Keratinocyte (primary cell): ENCODE results near the gene ADAMTSL3. TPM values are rescaled to one million over a fixed set of nuclear protein-coding genes. Genes with fewer than 3 reads are reported as not detected.
A peak's percentile ranks its signal among the peaks of the same experiment; 100 is the strongest.

ENCODE experiments used
- DNase-seq: peaks from one replicate; pipeline ENCODE4 v3.0.0-alpha.2; 2011; ENCODE audit warnings: low read depth, missing footprints, low spot score
- FAIRE-seq: peaks from 2 replicates; lab custom pipeline; 2011; peaks lifted over from hg19 to GRCh38; lab: Jason Lieb, UNC
- H2AFZ ChIP-seq: 2 replicates; pipeline ENCODE4 v1.6.0; 2012; ENCODE audit warnings: low read length, control low read depth, inconsistent platforms; ENCODE audit not compliant: control insufficient read depth
- H3K27ac ChIP-seq: 2 replicates; pipeline ENCODE4 v1.5.1; 2011; ENCODE audit warnings: low read length; ENCODE audit not compliant: control insufficient read depth, insufficient read depth
- H3K27me3 ChIP-seq: 3 replicates; pipeline ENCODE4 v1.6.0; 2011; ENCODE audit warnings: low read length; ENCODE audit not compliant: control insufficient read depth, insufficient read depth; ENCODE audit errors: extremely low read depth
- H3K36me3 ChIP-seq, 2 experiments: 2 replicates in 1 of 2; 3 replicates in 1 of 2; pipeline ENCODE4 v1.5.1; 2011; ENCODE audit warnings: low read length in 2 of 2, mild to moderate bottlenecking in 1 of 2; ENCODE audit not compliant: control insufficient read depth in 2 of 2, insufficient read depth in 2 of 2; ENCODE audit errors: extremely low read depth in 1 of 2
- H3K4me1 ChIP-seq: 3 replicates; pipeline ENCODE4 v1.5.1; 2011; ENCODE audit warnings: low read length; ENCODE audit not compliant: control insufficient read depth, insufficient read depth; ENCODE audit errors: extremely low read depth
- H3K4me2 ChIP-seq: 3 replicates; pipeline ENCODE4 v1.6.0; 2011; ENCODE audit warnings: low read depth, low read length; ENCODE audit not compliant: control insufficient read depth, insufficient read depth; ENCODE audit errors: extremely low read depth
- H3K4me3 ChIP-seq, 3 experiments: fragments of 200-600 bp in 1 of 3; sonication (generic) in 1 of 3; 2 replicates in 2 of 3; 3 replicates in 1 of 3; pipeline ENCODE4 v1.5.1; 2011 to 2016; ENCODE audit warnings: low read length in 3 of 3, mild to moderate bottlenecking in 3 of 3, control low read depth in 2 of 3, inconsistent platforms in 1 of 3, low read depth in 1 of 3, mixed read lengths in 1 of 3, mixed run types in 1 of 3, moderate library complexity in 1 of 3; ENCODE audit not compliant: control insufficient read depth in 2 of 3, insufficient read depth in 2 of 3; ENCODE audit errors: extremely low read depth in 1 of 3
- H3K79me2 ChIP-seq: 2 replicates; pipeline ENCODE4 v1.6.0; 2012; ENCODE audit warnings: low read length; ENCODE audit not compliant: control insufficient read depth, insufficient read depth
- H3K9ac ChIP-seq: 3 replicates; pipeline ENCODE4 v1.6.0; 2011; ENCODE audit warnings: low read length; ENCODE audit not compliant: control insufficient read depth, insufficient read depth; ENCODE audit errors: extremely low read depth
- H3K9me1 ChIP-seq: 3 replicates; pipeline ENCODE4 v1.6.0; 2011; ENCODE audit warnings: low read length; ENCODE audit not compliant: control insufficient read depth, insufficient read depth; ENCODE audit errors: extremely low read depth
- H3K9me3 ChIP-seq: 2 replicates; pipeline ENCODE4 v1.5.1; 2012; ENCODE audit warnings: low read depth, low read length; ENCODE audit not compliant: control insufficient read depth
- H4K20me1 ChIP-seq: 3 replicates; pipeline ENCODE4 v1.6.0; 2011; ENCODE audit warnings: low read length; ENCODE audit not compliant: control insufficient read depth, insufficient read depth; ENCODE audit errors: extremely low read depth
- CTCF ChIP-seq, 3 experiments: IDR thresholded peaks in 1 of 3; conservative IDR thresholded peaks in 1 of 3; optimal IDR thresholded peaks in 1 of 3; 2 replicates in 2 of 3; 3 replicates in 1 of 3; pipeline versions ENCODE3 to v1.5.1; 2011; ENCODE audit warnings: low read length in 3 of 3, mild to moderate bottlenecking in 3 of 3, moderate library complexity in 2 of 3, control low read depth in 1 of 3, inconsistent platforms in 1 of 3; ENCODE audit not compliant: insufficient read depth in 2 of 3; ENCODE audit errors: extremely low read depth in 1 of 3
- EZH2 ChIP-seq: IDR thresholded peaks from one replicate; pipeline ENCODE4 v1.6.1; 2012; ENCODE audit warnings: inconsistent platforms, mild to moderate bottlenecking, low read length, moderate library complexity
- dilution Hi-C: fragments of 300-500 bp; cut with MboI; formaldehyde crosslinking; loops from one replicate; pipeline ENCODE4 v1.7.0; 2020; ENCODE audit warnings: low sequenced_read_pairs; ENCODE audit not compliant: extremely low pct_ligation_motif_present
- polyA plus RNA-seq, 5 experiments: library from polyadenylated mRNA; depleted of rRNA in 3 of 5; stranded (reverse) in 3 of 5; stranded (forward) in 1 of 5; unstranded in 1 of 5; fragments of >200 nt; gene quantifications; 1 replicate in 1 of 5; 2 replicates in 3 of 5; 3 replicates in 1 of 5; pipeline versions ENCODE4 v1.2.1 to v1.2.3, GENCODE V29; 2011 to 2012; ENCODE audit warnings: missing spikeins in 2 of 5, low read depth in 1 of 5, low replicate concordance in 1 of 5

Gene ADAMTSL3
- polyA plus RNA-seq, 1 donor (not counting 4 experiments of a cell fraction or from before 2014, with no cell fraction given): 0.01 TPM

- FAIRE-seq (peak; percentile 17), DNase-seq (no peak)
- no peak for TF ChIP-seq EZH2
- no peak for TF ChIP-seq CTCF (optimal IDR thresholded peaks at IDR 0.05 in 1 of 3, IDR thresholded peaks at IDR 0.05 in 1 of 3, conservative IDR thresholded peaks at IDR 0.05 in 1 of 3; ENCODE audit: extremely low read depth in 1 of 3, insufficient read depth in 2 of 3, low read length in 3 of 3)
- Histone ChIP-seq H3K27me3 (no peaks in the 10 kb centered on the region), H2AFZ (no peak overlapping the region), H3K9me3 (no peaks in the 10 kb centered on the region), H4K20me1 (no peaks in the 10 kb centered on the region), H3K4me2 (no peak overlapping the region), H3K9me1 (no peaks in the 10 kb centered on the region), H3K4me3 (no peak overlapping the region), H3K27ac (no peak overlapping the region), H3K4me1 (no peaks in the 10 kb centered on the region), H3K9ac (no peak overlapping the region), H3K36me3 (no peaks in the 10 kb centered on the region), H3K79me2 (no peaks in the 10 kb centered on the region)
- dilution Hi-C loops: no loop called here
These were observed 28.7 kb downstream of the ADAMTSL3 start for GRCh38 chr15:83682476-83683088.

GRCh38 chr15:83685916-83686332 is 32.0 kb downstream of the ADAMTSL3 start:
- no peak overlapping the region for H2AFZ ChIP-seq
- FAIRE-seq: no peak
- H3K4me2 ChIP-seq: no peak overlapping the region
- DNase-seq: no peak
- TF ChIP-seq CTCF (optimal IDR thresholded peaks at IDR 0.05 in 1 of 3, IDR thresholded peaks at IDR 0.05 in 1 of 3, conservative IDR thresholded peaks at IDR 0.05 in 1 of 3; ENCODE audit: extremely low read depth in 1 of 3, insufficient read depth in 2 of 3, low read length in 3 of 3) (no peak), EZH2 (no peak)
- no peak overlapping the region for H3K9ac ChIP-seq
- H3K4me1 ChIP-seq: no peaks in the 10 kb centered on the region
- no peaks in the 10 kb centered on the region for H3K27me3 ChIP-seq
- no peaks in the 10 kb centered on the region for H3K79me2 ChIP-seq
- no peaks in the 10 kb centered on the region for H4K20me1 ChIP-seq
- H3K36me3 ChIP-seq: no peaks in the 10 kb centered on the region
- no peak overlapping the region for H3K4me3 ChIP-seq
- no peaks in the 10 kb centered on the region for H3K9me3 ChIP-seq
- no peak overlapping the region for H3K27ac ChIP-seq
- dilution Hi-C loops: no loop called here
- H3K9me1 ChIP-seq: no peaks in the 10 kb centered on the region
